ENCODE measurements around the gene SLC22A4. TPM values are rescaled to one million over a fixed set of nuclear protein-coding genes. Genes with fewer than 3 reads are reported as not detected.

SLC22A4 gene
- total and polyA plus RNA-seq, 2 donors (not counting 1 experiment from before 2014, with no cell fraction given): 0.18 TPM; not detected in 1

DNA sequence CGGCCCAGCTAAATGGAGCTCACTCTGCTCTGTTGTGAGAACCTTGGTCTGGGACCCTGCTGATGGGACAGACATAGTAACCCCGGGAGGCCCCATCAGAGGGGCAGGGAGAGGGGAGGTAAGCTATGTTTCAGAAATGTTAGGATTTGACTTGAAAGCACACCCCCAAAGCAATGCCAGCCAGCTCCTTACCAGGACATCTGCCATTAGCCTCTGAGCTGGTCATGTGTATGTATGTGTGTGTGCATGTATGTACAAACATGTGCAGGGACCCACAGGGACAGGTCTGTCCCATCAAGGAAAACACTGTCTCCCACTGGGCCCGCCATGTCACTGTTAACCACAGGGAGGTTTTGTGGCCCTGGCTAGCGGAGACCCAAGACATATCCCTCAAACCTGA lies 14.5 kb downstream of the SLC22A4 start:
- H4K20me1 ChIP-seq (ENCODE audit: control insufficient read depth, insufficient read depth, low read length, poor library complexity, severe bottlenecking): no peaks in the 10 kb centered on the region
- peaks cover 0 to 4% (median 3%) of the 10 kb centered on the region in 3 donors for H3K9me3 ChIP-seq (ENCODE audit: control extremely low read depth in 1 of 3, control insufficient read depth in 2 of 3, insufficient read depth in 1 of 3, low read length in 2 of 3)
- H3K27ac ChIP-seq (ENCODE audit: low read length in 2 of 2): no peak overlapping the region
- ChIA-PET POLR2A (no interaction called here), CTCF (no interaction called here)
- WGBS (ENCODE audit: insufficient coverage): 100% methylated on average over 4 of the region's 4 CpGs
- no peaks in the 10 kb centered on the region for H3K4me1 Mint-ChIP-seq
- H3K4me3 Mint-ChIP-seq: no peak overlapping the region
- H3K27ac Mint-ChIP-seq: no peak overlapping the region
- H3K79me2 ChIP-seq (ENCODE audit: control insufficient read depth, insufficient read depth, low read length): no peaks in the 10 kb centered on the region
- no peaks in the 10 kb centered on the region for H3K27me3 Mint-ChIP-seq
- H3K4me3 ChIP-seq (ENCODE audit: control extremely low read depth in 1 of 5, extremely low read depth in 1 of 5, insufficient read depth in 1 of 5, low read depth in 2 of 5, low read length in 4 of 5): no peak overlapping the region
- no peaks in the 10 kb centered on the region for H3K36me3 ChIP-seq (replicated peaks in 1 of 2; ENCODE audit: control extremely low read depth in 1 of 2, control insufficient read depth in 1 of 2, extremely low read depth in 1 of 2, insufficient read depth in 2 of 2, low read length in 1 of 2)
- no peaks in the 10 kb centered on the region for H3K27me3 ChIP-seq (replicated peaks in 1 of 4; ENCODE audit: control extremely low read depth in 1 of 4, control insufficient read depth in 3 of 4, insufficient read depth in 4 of 4, low read length in 3 of 4)
- H3K4me2 ChIP-seq (replicated peaks; ENCODE audit: low read depth, low read length, poor library complexity, severe bottlenecking): no peak overlapping the region
- no peaks in the 10 kb centered on the region for H3K4me1 ChIP-seq (ENCODE audit: control insufficient read depth in 2 of 2, insufficient read depth in 2 of 2, low read length in 2 of 2)
- ATAC-seq (ENCODE audit: low read depth) (no peak), DNase-seq (no peak)
- peaks cover 7% of the 10 kb centered on the region for H3K9me3 Mint-ChIP-seq (ENCODE audit: insufficient read depth)
- H3K9ac ChIP-seq (ENCODE audit: low read length): no peak overlapping the region
- no peak overlapping the region for H2AFZ ChIP-seq (ENCODE audit: insufficient read depth, low read depth, low read length, poor library complexity, severe bottlenecking)
- intact Hi-C loops (cut with micrococcal nuclease): no loop called here
- no peak for TF ChIP-seq EZH2 (IDR thresholded peaks at IDR 0.05; ENCODE audit: borderline replicate concordance, insufficient read depth, low read depth, low read length, poor library complexity, severe bottlenecking)
- TF ChIP-seq, protein P1, sequence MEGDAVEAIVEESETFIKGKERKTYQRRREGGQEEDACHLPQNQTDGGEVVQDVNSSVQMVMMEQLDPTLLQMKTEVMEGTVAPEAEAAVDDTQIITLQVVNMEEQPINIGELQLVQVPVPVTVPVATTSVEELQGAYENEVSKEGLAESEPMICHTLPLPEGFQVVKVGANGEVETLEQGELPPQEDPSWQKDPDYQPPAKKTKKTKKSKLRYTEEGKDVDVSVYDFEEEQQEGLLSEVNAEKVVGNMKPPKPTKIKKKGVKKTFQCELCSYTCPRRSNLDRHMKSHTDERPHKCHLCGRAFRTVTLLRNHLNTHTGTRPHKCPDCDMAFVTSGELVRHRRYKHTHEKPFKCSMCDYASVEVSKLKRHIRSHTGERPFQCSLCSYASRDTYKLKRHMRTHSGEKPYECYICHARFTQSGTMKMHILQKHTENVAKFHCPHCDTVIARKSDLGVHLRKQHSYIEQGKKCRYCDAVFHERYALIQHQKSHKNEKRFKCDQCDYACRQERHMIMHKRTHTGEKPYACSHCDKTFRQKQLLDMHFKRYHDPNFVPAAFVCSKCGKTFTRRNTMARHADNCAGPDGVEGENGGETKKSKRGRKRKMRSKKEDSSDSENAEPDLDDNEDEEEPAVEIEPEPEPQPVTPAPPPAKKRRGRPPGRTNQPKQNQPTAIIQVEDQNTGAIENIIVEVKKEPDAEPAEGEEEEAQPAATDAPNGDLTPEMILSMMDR (IDR thresholded peaks at IDR 0.05): no peak

DNA sequence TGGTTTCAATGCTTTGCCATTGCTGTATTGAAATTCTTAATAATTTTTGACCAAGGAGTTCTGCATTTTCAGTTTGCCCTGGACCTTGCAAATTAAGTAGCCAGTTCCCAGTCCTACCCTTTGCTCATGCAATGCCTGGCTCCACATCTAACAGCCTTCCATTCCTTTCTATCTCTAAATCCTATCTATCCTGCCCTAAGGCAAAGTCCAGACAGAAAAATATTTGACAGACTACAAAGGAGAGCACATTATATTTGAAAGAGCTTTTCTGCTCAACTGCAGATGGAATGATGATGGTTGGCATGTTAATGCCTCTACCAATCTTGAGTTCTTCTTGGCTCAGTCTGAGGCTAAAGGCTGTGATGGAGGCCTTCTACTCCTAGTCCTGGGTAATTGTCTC lies 15.5 kb downstream of the SLC22A4 start:
- H3K79me2 ChIP-seq (ENCODE audit: control insufficient read depth, insufficient read depth, low read length): no peaks in the 10 kb centered on the region
- no peaks in the 10 kb centered on the region for H3K36me3 ChIP-seq (replicated peaks in 1 of 2; ENCODE audit: control extremely low read depth in 1 of 2, control insufficient read depth in 1 of 2, extremely low read depth in 1 of 2, insufficient read depth in 2 of 2, low read length in 1 of 2)
- no peak overlapping the region for H3K9ac ChIP-seq (ENCODE audit: low read length)
- no peaks in the 10 kb centered on the region for H4K20me1 ChIP-seq (ENCODE audit: control insufficient read depth, insufficient read depth, low read length, poor library complexity, severe bottlenecking)
- H3K9me3 ChIP-seq (ENCODE audit: control extremely low read depth in 1 of 3, control insufficient read depth in 2 of 3, insufficient read depth in 1 of 3, low read length in 2 of 3): peaks cover 0 to 4% (median 0%) of the 10 kb centered on the region in 3 donors
- H3K27me3 ChIP-seq (replicated peaks in 1 of 4; ENCODE audit: control extremely low read depth in 1 of 4, control insufficient read depth in 3 of 4, insufficient read depth in 4 of 4, low read length in 3 of 4): no peaks in the 10 kb centered on the region
- H3K27me3 Mint-ChIP-seq: no peaks in the 10 kb centered on the region
- no peak for TF ChIP-seq EZH2 (IDR thresholded peaks at IDR 0.05; ENCODE audit: borderline replicate concordance, insufficient read depth, low read depth, low read length, poor library complexity, severe bottlenecking)
- TF ChIP-seq, protein P1 (IDR thresholded peaks at IDR 0.05): no peak
- ATAC-seq (ENCODE audit: low read depth) (no peak), DNase-seq (no peak)
- CTCF ChIA-PET: no interaction called here
- no peaks in the 10 kb centered on the region for H3K4me1 ChIP-seq (ENCODE audit: control insufficient read depth in 2 of 2, insufficient read depth in 2 of 2, low read length in 2 of 2)
- no peak overlapping the region for H2AFZ ChIP-seq (ENCODE audit: insufficient read depth, low read depth, low read length, poor library complexity, severe bottlenecking)
- H3K9me3 Mint-ChIP-seq (ENCODE audit: insufficient read depth): peaks cover 5% of the 10 kb centered on the region
- no peak overlapping the region for H3K4me3 Mint-ChIP-seq
- intact Hi-C loops (cut with micrococcal nuclease): no loop called here
- H3K27ac Mint-ChIP-seq: no peak overlapping the region
- H3K4me3 ChIP-seq (ENCODE audit: control extremely low read depth in 1 of 5, extremely low read depth in 1 of 5, insufficient read depth in 1 of 5, low read depth in 2 of 5, low read length in 4 of 5): no peak overlapping the region
- no peak overlapping the region for H3K4me2 ChIP-seq (replicated peaks; ENCODE audit: low read depth, low read length, poor library complexity, severe bottlenecking)
- no peaks in the 10 kb centered on the region for H3K4me1 Mint-ChIP-seq
- H3K27ac ChIP-seq (ENCODE audit: low read length in 2 of 2): no peak overlapping the region
- POLR2A ChIA-PET: no interaction called here
